Measurements from ENCODE around the gene NHS. TPM values are rescaled to one million over a fixed set of nuclear protein-coding genes. Genes with fewer than 3 reads are reported as not detected.
A peak's percentile ranks its signal among the peaks of the same experiment; 100 is the strongest.

Gene NHS
- total and polyA plus RNA-seq, 9 donors: 1.2 to 3.0 (median 1.8) TPM

DNA sequence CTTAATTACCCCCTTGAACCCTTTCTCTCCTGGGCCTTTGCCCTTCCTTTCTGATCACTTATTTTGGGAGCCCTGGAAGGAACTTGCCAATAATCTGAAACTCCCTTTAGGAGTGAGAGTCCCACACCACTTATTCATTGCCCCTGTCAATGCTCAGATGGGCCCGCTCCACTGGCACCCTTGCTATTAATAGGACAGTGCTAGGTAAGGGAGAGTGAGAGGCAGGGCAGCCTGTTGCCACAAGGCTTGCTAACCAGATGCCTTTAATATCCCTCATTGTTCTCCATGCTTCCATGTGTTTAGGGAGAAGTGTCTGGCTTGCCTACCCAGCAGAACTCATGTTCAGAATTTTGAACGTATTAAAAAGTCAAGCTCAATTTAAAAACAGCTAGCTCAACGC, 1.7 kb upstream of the NHS start:
- no peaks in the 10 kb centered on the region for H3K36me3 ChIP-seq (ENCODE audit: control insufficient read depth, insufficient read depth, low read length)
- no peak overlapping the region for H3K27ac ChIP-seq (ENCODE audit: low read length)
- no peak for DNase-seq
- H3K4me1 ChIP-seq (ENCODE audit: control insufficient read depth, insufficient read depth, low read length): peaks cover 13% of the 10 kb centered on the region
- H3K4me3 ChIP-seq (ENCODE audit: low read length): no peak overlapping the region
- WGBS (ENCODE audit: insufficient coverage): no CpG with 5 or more reads among the region's 3 CpGs
- H3K27me3 ChIP-seq (ENCODE audit: control insufficient read depth, insufficient read depth, low read length): peaks cover 50% of the 10 kb centered on the region
- no peaks in the 10 kb centered on the region for H3K9me3 ChIP-seq (replicated peaks; ENCODE audit: control insufficient read depth, low read depth, low read length)

DNA sequence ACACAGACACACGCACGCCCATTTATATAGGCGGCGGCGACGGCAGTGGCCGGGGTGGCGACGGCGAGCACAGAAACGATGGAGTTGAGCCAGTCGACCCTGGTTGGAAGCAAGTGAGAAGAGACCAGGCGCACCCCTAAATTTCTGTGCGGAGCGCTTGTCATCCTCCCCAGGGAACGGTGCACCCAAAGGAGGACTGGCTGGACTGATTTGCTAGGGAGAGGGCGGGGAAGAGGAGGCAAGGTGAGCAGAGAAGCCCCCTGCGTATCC, 302 bp downstream of the NHS start:
- Histone ChIP-seq H3K36me3 (ENCODE audit: control insufficient read depth, insufficient read depth, low read length) (no peaks in the 10 kb centered on the region), H3K4me1 (ENCODE audit: control insufficient read depth, insufficient read depth, low read length) (peaks cover 13% of the 10 kb centered on the region), H3K27ac (ENCODE audit: low read length) (no peak overlapping the region), H3K27me3 (ENCODE audit: control insufficient read depth, insufficient read depth, low read length) (peaks cover 53% of the 10 kb centered on the region), H3K4me3 (ENCODE audit: low read length) (peak overlapping the region; percentile 57), H3K9me3 (replicated peaks; ENCODE audit: control insufficient read depth, low read depth, low read length) (no peaks in the 10 kb centered on the region)
- peak; percentile 24 for DNase-seq
- 30% methylated on average over 18 of the region's 18 CpGs for WGBS (ENCODE audit: insufficient coverage)

DNA sequence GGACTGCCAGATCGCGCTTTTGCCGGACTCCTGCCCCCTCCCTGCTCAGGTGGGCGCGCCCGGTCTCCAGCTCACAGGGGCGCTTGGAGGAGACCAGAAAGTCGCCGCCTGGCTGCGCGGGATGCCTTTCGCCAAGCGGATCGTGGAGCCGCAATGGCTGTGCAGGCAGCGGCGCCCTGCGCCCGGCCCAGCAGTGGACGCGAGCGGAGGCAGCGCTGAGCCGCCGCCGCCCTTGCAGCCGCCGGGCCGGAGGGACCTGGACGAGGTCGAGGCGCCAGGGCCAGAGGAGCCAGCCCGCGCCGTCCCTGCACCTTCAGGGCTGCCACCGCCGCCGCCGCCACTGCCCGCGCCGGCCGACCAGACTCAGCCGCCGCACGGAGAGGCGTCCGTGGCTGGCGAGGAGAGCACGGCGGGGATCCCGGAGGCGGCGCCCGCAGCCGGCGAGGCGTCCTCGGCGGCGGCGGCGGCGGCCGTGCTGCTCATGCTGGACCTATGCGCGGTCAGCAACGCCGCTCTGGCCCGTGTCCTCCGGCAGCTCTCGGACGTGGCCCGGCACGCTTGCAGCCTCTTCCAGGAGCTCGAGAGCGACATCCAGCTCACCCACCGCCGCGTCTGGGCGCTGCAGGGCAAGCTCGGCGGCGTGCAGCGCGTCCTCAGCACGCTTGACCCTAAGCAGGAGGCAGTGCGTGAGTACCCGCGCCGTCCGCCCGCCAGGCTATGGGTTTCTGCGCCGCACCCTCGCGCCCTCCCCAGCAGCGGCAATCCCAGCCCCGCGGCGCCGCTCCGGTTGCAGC, 834 bp downstream of the NHS start:
- no peaks in the 10 kb centered on the region for H3K9me3 ChIP-seq (replicated peaks; ENCODE audit: control insufficient read depth, low read depth, low read length)
- peak overlapping the region; percentile 57 for H3K4me3 ChIP-seq (ENCODE audit: low read length)
- WGBS (ENCODE audit: insufficient coverage): 30% methylated on average over 101 of the region's 103 CpGs
- peaks cover 56% of the 10 kb centered on the region for H3K27me3 ChIP-seq (ENCODE audit: control insufficient read depth, insufficient read depth, low read length)
- no peak overlapping the region for H3K27ac ChIP-seq (ENCODE audit: low read length)
- DNase-seq: peak; percentile 35
- peaks cover 13% of the 10 kb centered on the region for H3K4me1 ChIP-seq (ENCODE audit: control insufficient read depth, insufficient read depth, low read length)
- H3K36me3 ChIP-seq (ENCODE audit: control insufficient read depth, insufficient read depth, low read length): no peaks in the 10 kb centered on the region

GRCh38 chrX:17376431-17377077, 1.6 kb downstream of the NHS start:
- peak; percentile 14 for DNase-seq
- H3K27me3 ChIP-seq (ENCODE audit: control insufficient read depth, insufficient read depth, low read length): peaks cover 56% of the 10 kb centered on the region

DNA sequence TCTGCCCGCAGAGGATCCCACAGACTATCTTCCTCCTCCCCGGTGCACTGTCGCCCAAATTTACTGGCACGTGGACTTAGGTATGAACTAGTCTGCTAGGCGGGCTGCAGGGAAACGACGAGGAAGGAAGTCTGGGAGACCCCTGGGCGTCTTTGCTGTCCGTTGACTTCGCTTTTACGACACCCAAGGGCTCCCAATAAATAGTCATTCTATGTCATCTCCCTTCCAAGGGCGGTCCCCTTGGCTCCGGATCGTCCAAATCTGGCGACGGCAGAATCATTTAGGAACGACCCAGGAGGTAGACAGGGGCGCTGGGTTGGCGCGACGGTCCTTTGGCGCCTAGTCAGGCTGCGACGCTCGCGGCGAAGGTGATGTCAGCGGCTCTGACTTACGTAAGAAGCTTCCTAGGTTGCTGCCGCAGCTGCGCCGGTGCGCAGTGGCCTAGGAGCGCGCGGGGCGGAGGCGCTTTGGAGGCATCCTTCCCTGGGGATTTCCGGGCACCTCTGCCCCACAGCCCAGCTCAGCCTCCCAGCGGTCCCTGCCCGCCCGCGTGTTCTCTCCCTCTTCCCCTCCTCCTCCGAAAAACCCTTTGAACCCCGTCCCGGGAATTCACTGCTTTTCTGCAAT, 2.2 kb downstream of the NHS start:
- H3K9me3 ChIP-seq (replicated peaks; ENCODE audit: control insufficient read depth, low read depth, low read length): peaks cover under 1% of the 10 kb centered on the region
- DNase-seq: peak; percentile 37

More at GRCh38 chrX:17376431-17377077, 1.6 kb downstream of the NHS start:
- Histone ChIP-seq H3K27ac (ENCODE audit: low read length) (no peak overlapping the region), H3K4me3 (ENCODE audit: low read length) (peak overlapping the region; percentile 37), H3K9me3 (replicated peaks; ENCODE audit: control insufficient read depth, low read depth, low read length) (no peaks in the 10 kb centered on the region), H3K36me3 (ENCODE audit: control insufficient read depth, insufficient read depth, low read length) (no peaks in the 10 kb centered on the region), H3K4me1 (ENCODE audit: control insufficient read depth, insufficient read depth, low read length) (peaks cover 13% of the 10 kb centered on the region)
- WGBS (ENCODE audit: insufficient coverage): 30% methylated on average over 21 of the region's 31 CpGs

DNA sequence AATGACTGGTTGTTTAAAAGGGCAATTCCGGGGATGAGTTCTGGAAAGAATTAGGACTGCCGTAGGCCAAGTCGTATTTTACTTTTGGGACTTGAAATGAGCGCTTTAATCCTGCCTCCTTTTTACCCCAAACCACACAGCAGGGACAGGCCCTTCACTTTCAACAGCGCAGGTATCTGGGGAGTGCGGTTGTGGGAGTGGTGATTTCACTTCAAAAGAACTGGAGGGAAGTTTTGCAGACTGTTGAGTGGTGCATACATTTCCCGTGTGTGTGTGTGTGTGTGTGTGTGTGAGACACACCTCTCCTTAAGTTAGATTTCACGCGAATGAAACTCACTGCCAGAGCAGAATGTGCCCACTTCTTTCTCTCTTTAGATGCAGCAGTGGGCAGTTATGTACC, 2.8 kb downstream of the NHS start:
- peaks cover 13% of the 10 kb centered on the region for H3K4me1 ChIP-seq (ENCODE audit: control insufficient read depth, insufficient read depth, low read length)
- no peak overlapping the region for H3K27ac ChIP-seq (ENCODE audit: low read length)
- 60% methylated on average over 1 of the region's 9 CpGs for WGBS (ENCODE audit: insufficient coverage)
- H3K36me3 ChIP-seq (ENCODE audit: control insufficient read depth, insufficient read depth, low read length): no peaks in the 10 kb centered on the region
- H3K27me3 ChIP-seq (ENCODE audit: control insufficient read depth, insufficient read depth, low read length): peaks cover 51% of the 10 kb centered on the region
- DNase-seq: peak; percentile 7
- peak overlapping the region; percentile 37 for H3K4me3 ChIP-seq (ENCODE audit: low read length)
- peaks cover 6% of the 10 kb centered on the region for H3K9me3 ChIP-seq (replicated peaks; ENCODE audit: control insufficient read depth, low read depth, low read length)

More for the DNA sequence above, 2.2 kb downstream of the NHS start:
- 36% methylated on average over 38 of the region's 46 CpGs for whole genome bisulfite sequencing (ENCODE audit: insufficient coverage)
- Histone ChIP-seq H3K4me3 (ENCODE audit: low read length) (peak overlapping the region; percentile 37), H3K36me3 (ENCODE audit: control insufficient read depth, insufficient read depth, low read length) (no peaks in the 10 kb centered on the region), H3K27ac (ENCODE audit: low read length) (no peak overlapping the region), H3K4me1 (ENCODE audit: control insufficient read depth, insufficient read depth, low read length) (peaks cover 13% of the 10 kb centered on the region), H3K27me3 (ENCODE audit: control insufficient read depth, insufficient read depth, low read length) (peaks cover 52% of the 10 kb centered on the region)

GRCh38 chrX:17380221-17380620, 5.2 kb downstream of the NHS start:
- H3K9me3 ChIP-seq (replicated peaks; ENCODE audit: control insufficient read depth, low read depth, low read length): peaks cover 7% of the 10 kb centered on the region
- 87% methylated on average over 7 of the region's 9 CpGs for WGBS (ENCODE audit: insufficient coverage)
- no peak for DNase-seq
- H3K36me3 ChIP-seq (ENCODE audit: control insufficient read depth, insufficient read depth, low read length): no peaks in the 10 kb centered on the region
- peaks cover 37% of the 10 kb centered on the region for H3K27me3 ChIP-seq (ENCODE audit: control insufficient read depth, insufficient read depth, low read length)
- peaks cover 13% of the 10 kb centered on the region for H3K4me1 ChIP-seq (ENCODE audit: control insufficient read depth, insufficient read depth, low read length)
- no peak overlapping the region for H3K27ac ChIP-seq (ENCODE audit: low read length)
- H3K4me3 ChIP-seq (ENCODE audit: low read length): no peak overlapping the region

GRCh38 chrX:17390419-17390850, 15.4 kb downstream of the NHS start:
- DNase-seq: no peak
- Histone ChIP-seq H3K27me3 (ENCODE audit: control insufficient read depth, insufficient read depth, low read length) (peaks cover 17% of the 10 kb centered on the region), H3K36me3 (ENCODE audit: control insufficient read depth, insufficient read depth, low read length) (no peaks in the 10 kb centered on the region), H3K27ac (ENCODE audit: low read length) (no peak overlapping the region), H3K4me3 (ENCODE audit: low read length) (no peak overlapping the region), H3K9me3 (replicated peaks; ENCODE audit: control insufficient read depth, low read depth, low read length) (no peaks in the 10 kb centered on the region), H3K4me1 (ENCODE audit: control insufficient read depth, insufficient read depth, low read length) (no peaks in the 10 kb centered on the region)
- WGBS (ENCODE audit: insufficient coverage): 73% methylated on average over 2 of the region's 5 CpGs

GRCh38 chrX:17395154-17395553, 20.2 kb downstream of the NHS start:
- no peak overlapping the region for H3K4me3 ChIP-seq (ENCODE audit: low read length)
- H3K27ac ChIP-seq (ENCODE audit: low read length): no peak overlapping the region
- H3K4me1 ChIP-seq (ENCODE audit: control insufficient read depth, insufficient read depth, low read length): no peaks in the 10 kb centered on the region
- DNase-seq: peak; percentile 19
- peaks cover 15% of the 10 kb centered on the region for H3K27me3 ChIP-seq (ENCODE audit: control insufficient read depth, insufficient read depth, low read length)
- no CpG with 5 or more reads among the region's 1 CpG for WGBS (ENCODE audit: insufficient coverage)
- H3K36me3 ChIP-seq (ENCODE audit: control insufficient read depth, insufficient read depth, low read length): no peaks in the 10 kb centered on the region
- H3K9me3 ChIP-seq (replicated peaks; ENCODE audit: control insufficient read depth, low read depth, low read length): peaks cover 6% of the 10 kb centered on the region

DNA sequence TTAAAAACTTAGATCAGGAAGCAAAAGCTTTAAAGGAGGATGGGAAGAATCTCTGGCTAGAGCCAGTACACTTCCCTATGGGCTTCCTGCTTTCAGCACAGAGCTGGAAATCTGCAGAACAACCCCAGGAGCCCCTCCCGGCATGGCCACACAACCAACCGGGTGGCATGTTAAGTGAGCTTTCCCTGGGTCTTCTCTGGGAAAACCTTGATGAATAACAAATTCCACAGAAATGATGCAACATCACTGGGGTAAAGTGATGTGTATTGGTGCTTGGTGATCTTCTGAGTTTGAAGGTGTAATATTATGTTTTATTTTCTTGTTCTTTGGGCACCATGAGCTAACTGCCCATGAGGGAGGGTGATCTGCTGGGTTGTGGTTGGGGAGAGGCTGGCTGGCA, 22.1 kb downstream of the NHS start:
- Histone ChIP-seq H3K4me3 (ENCODE audit: low read length) (no peak overlapping the region), H3K9me3 (replicated peaks; ENCODE audit: control insufficient read depth, low read depth, low read length) (peaks cover 6% of the 10 kb centered on the region), H3K4me1 (ENCODE audit: control insufficient read depth, insufficient read depth, low read length) (no peaks in the 10 kb centered on the region), H3K36me3 (ENCODE audit: control insufficient read depth, insufficient read depth, low read length) (no peaks in the 10 kb centered on the region), H3K27me3 (ENCODE audit: control insufficient read depth, insufficient read depth, low read length) (peaks cover 8% of the 10 kb centered on the region), H3K27ac (ENCODE audit: low read length) (no peak overlapping the region)
- DNase-seq: no peak
- WGBS (ENCODE audit: insufficient coverage): 80% methylated on average over 1 of the region's 2 CpGs

All from muscle of leg (tissue), 11 donors.